ENCODE results near the gene CDH6. TPM values are rescaled to one million over a fixed set of nuclear protein-coding genes. Genes with fewer than 3 reads are reported as not detected.

Gene CDH6
- total and polyA plus RNA-seq, 2 of the 4 experiments (the other 2 are of a cell fraction), result 72.2 to 232 TPM

- no peak overlapping the region for H2BK120ac ChIP-seq (ENCODE audit: low read depth, low read length)
- BruUV-seq (replicated peaks), result no TSS peak
- H4K20me1 ChIP-seq (ENCODE audit: insufficient read depth, low read length), result no peaks in the 10 kb centered on the region
- H3K4me2 ChIP-seq (ENCODE audit: low read depth, low read length), result no peak overlapping the region
- H3K56ac ChIP-seq (ENCODE audit: extremely low read depth, insufficient read depth, low read length), result no peak overlapping the region
- no peak for TF ChIP-seq NFE2L2 (IDR thresholded peaks at IDR 0.05; ENCODE audit: low read depth, low read length)
- TF ChIP-seq RFX5 (IDR thresholded peaks at IDR 0.05; ENCODE audit: low read depth, low read length), result no peak
- no peak for TF ChIP-seq USF2 (IDR thresholded peaks at IDR 0.05; ENCODE audit: low read depth, low read length)
- no peak for TF ChIP-seq CEBPB (IDR thresholded peaks at IDR 0.05; ENCODE audit: low read depth, low read length)
- no peak overlapping the region for H2AK9ac ChIP-seq (replicated peaks; ENCODE audit: low read depth, low read length, poor library complexity)
- no peaks in the 10 kb centered on the region for H3K9me1 ChIP-seq (ENCODE audit: insufficient read depth, low read length)
- H4K8ac ChIP-seq (ENCODE audit: low read depth in 2 of 2, low read length in 2 of 2), result no peak overlapping the region
- H3K18ac ChIP-seq (ENCODE audit: low read depth, low read length), result no peak overlapping the region
- CTCF ChIA-PET, result no interaction called here
- H3K4me1 ChIP-seq (ENCODE audit: control insufficient read depth, insufficient read depth, low read length), result peaks cover 2% of the 10 kb centered on the region; the same call in 1 of the 2 replicates
- no peak overlapping the region for H3K27ac ChIP-seq (ENCODE audit: insufficient read depth, low read length)
- no peaks in the 10 kb centered on the region for H3K36me3 ChIP-seq (ENCODE audit: control insufficient read depth, insufficient read depth, low read length)
- no peak overlapping the region for H3K4me3 ChIP-seq (ENCODE audit: insufficient read depth, low read depth, low read length)
- ATAC-seq (ENCODE audit: low read depth) (no peak), DNase-seq (no peak)
- no peaks in the 10 kb centered on the region for H3K79me1 ChIP-seq (ENCODE audit: low read depth in 1 of 2, low read length in 2 of 2)
- intact Hi-C loops (cut with micrococcal nuclease), result no loop called here
- no peak overlapping the region for H2BK15ac ChIP-seq (ENCODE audit: low read depth, low read length)
- H3K27me3 ChIP-seq (ENCODE audit: control insufficient read depth, insufficient read depth, low read length), result no peaks in the 10 kb centered on the region
- no peak overlapping the region for H2AFZ ChIP-seq (replicated peaks; ENCODE audit: low read length, poor library complexity)
- no peak overlapping the region for H4K5ac ChIP-seq (ENCODE audit: low read depth, low read length)
- no peak overlapping the region for H2AK5ac ChIP-seq (ENCODE audit: low read depth, low read length)
- no peak overlapping the region for H3K9ac ChIP-seq (ENCODE audit: low read depth, low read length)
- no peak overlapping the region for H3K4ac ChIP-seq (ENCODE audit: low read depth, low read length)
- no peak overlapping the region for H2BK5ac ChIP-seq (ENCODE audit: low read depth, low read length, poor library complexity, severe bottlenecking)
- H3K23ac ChIP-seq (ENCODE audit: low read depth, low read length), result no peak overlapping the region
- POLR2A ChIA-PET (ENCODE audit: unreplicated experiment), result no interaction called here
- no peak overlapping the region for H3K14ac ChIP-seq (replicated peaks; ENCODE audit: low read depth, low read length)
- in situ Hi-C loops (cut with MboI; ENCODE audit: low sequenced_read_pairs), result no loop called here
- dilution Hi-C loops (cut with HindIII; ENCODE audit: low sequenced_read_pairs, unreplicated experiment), result no loop called here
- H4K91ac ChIP-seq (ENCODE audit: insufficient read depth, low read depth, low read length), result no peak overlapping the region
- no peak overlapping the region for H2BK20ac ChIP-seq (ENCODE audit: low read depth, low read length)
- WGBS, 2 experiments (ENCODE audit: extremely low coverage in 2 of 2, insufficient read length in 1 of 2), result no CpG with 5 or more reads among the region's 3 CpGs
- no peaks in the 10 kb centered on the region for H3K9me3 ChIP-seq (ENCODE audit: control insufficient read depth, insufficient read depth, low read length)
Observed at GRCh38 chr5:31156631-31157160, 36.8 kb upstream of the CDH6 start.

All from IMR-90 (cell line).